ENCODE data around the gene LGR6. TPM values are rescaled to one million over a fixed set of nuclear protein-coding genes. Genes with fewer than 3 reads are reported as not detected.

LGR6 gene
- total RNA-seq, 6 experiments from 2014 or later = 0.17 to 2.0 (median 1.0) TPM

DNA sequence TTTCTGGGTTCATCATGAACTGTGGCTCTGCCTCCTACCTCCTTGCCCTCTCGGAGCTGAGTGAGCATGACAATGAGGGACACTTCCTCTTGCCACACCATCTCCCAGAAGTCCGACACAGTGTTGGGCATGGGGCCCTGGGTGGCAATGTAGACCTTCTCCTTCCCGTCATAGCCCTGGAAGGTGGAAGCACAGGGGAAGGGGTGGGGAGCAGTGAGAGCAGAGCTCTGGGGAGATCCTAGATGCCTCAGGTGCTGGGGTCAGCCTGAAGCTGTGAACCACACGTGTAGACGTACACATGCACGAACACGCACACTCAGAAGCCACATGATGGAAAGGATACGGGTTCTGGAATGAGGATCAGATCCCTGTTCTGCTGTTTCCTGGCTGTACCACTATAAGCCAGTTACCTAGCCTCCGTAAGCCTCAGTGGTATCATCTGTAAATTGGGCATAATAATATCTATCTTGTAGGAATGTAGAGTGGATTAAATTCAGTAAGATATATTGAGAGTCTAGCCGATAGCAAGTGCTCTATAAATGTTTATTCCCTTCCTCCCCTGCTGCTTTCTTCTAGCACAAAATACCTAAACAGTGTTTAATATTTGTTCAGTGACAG is 39.3 kb upstream of the LGR6 start:
- TF ChIP-seq, protein P1, sequence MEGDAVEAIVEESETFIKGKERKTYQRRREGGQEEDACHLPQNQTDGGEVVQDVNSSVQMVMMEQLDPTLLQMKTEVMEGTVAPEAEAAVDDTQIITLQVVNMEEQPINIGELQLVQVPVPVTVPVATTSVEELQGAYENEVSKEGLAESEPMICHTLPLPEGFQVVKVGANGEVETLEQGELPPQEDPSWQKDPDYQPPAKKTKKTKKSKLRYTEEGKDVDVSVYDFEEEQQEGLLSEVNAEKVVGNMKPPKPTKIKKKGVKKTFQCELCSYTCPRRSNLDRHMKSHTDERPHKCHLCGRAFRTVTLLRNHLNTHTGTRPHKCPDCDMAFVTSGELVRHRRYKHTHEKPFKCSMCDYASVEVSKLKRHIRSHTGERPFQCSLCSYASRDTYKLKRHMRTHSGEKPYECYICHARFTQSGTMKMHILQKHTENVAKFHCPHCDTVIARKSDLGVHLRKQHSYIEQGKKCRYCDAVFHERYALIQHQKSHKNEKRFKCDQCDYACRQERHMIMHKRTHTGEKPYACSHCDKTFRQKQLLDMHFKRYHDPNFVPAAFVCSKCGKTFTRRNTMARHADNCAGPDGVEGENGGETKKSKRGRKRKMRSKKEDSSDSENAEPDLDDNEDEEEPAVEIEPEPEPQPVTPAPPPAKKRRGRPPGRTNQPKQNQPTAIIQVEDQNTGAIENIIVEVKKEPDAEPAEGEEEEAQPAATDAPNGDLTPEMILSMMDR (IDR thresholded peaks at IDR 0.05) = no peak
- no peak for TF ChIP-seq POLR2A (IDR thresholded peaks at IDR 0.05)
- WGBS (ENCODE audit: insufficient coverage, low coverage, low lambda C conversion rate, missing lambda C conversion rate) = 81% methylated on average over 8 of the region's 10 CpGs
- no peak for ATAC-seq

DNA sequence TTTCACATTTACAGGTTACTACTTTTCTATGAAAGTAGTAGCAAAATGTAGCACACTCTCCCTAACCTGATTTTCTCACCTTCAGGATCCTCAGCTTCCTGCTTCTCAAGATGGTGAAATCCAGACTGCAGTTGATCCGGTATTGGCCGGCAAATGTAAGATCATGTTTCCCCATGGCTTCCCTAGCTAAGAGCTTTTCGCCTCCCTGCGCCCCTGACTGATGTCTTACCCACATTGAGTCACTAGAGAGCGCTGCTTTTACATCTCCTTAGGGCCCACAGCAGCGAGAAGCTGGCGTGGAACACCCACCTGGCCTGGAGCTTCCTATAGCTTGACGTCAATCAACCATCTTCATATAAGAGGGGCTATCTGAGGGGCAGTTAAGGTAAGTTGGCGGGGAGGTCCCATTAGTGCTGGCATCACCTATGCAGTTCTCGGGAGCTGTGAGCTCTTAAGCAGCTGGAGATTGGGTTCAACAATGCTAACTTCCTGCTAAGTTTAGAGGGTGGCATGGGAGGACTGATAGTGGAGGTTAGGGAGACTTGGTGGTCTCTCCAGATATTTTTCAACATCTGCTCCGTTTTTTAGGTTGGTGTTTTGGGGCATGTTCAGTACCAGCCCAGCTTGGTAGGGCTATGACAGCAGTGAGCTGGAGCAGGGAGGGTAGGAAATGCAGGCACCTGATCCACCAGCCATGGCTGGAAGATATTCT is 38.7 kb upstream of the LGR6 start:
- intact Hi-C loops (cut with DNase I) = no loop called here
- peaks cover 0 to 5% (median 0%) of the 10 kb centered on the region in 4 donors for H3K4me1 ChIP-seq
- DNase-seq = no peak
- no peak overlapping the region for H3K27ac ChIP-seq
- ATAC-seq = peak; percentile 22 to 65 (median 46)
- no peak overlapping the region for H3K4me3 ChIP-seq
- H3K9me3 ChIP-seq = no peaks in the 10 kb centered on the region
- no peaks in the 10 kb centered on the region for H3K36me3 ChIP-seq
- WGBS (ENCODE audit: insufficient coverage, low coverage, low lambda C conversion rate, missing lambda C conversion rate) = 39% methylated on average over 9 of the region's 11 CpGs
- no peak for TF ChIP-seq POLR2A (IDR thresholded peaks at IDR 0.05)
- TF ChIP-seq, protein P1 (IDR thresholded peaks at IDR 0.05) = peak in 3 of 4 donors; percentile 14 to 39 (median 23)
- no peaks in the 10 kb centered on the region for H3K27me3 ChIP-seq

More for the DNA sequence above, 39.3 kb upstream of the LGR6 start:
- no peak overlapping the region for H3K4me3 ChIP-seq
- H3K27ac ChIP-seq = no peak overlapping the region
- intact Hi-C loops (cut with DNase I) = no loop called here
- DNase-seq = no peak
- H3K27me3 ChIP-seq = no peaks in the 10 kb centered on the region
- peaks cover 0 to 5% (median 0%) of the 10 kb centered on the region in 4 donors for H3K4me1 ChIP-seq
- no peaks in the 10 kb centered on the region for H3K36me3 ChIP-seq
- H3K9me3 ChIP-seq = no peaks in the 10 kb centered on the region

DNA sequence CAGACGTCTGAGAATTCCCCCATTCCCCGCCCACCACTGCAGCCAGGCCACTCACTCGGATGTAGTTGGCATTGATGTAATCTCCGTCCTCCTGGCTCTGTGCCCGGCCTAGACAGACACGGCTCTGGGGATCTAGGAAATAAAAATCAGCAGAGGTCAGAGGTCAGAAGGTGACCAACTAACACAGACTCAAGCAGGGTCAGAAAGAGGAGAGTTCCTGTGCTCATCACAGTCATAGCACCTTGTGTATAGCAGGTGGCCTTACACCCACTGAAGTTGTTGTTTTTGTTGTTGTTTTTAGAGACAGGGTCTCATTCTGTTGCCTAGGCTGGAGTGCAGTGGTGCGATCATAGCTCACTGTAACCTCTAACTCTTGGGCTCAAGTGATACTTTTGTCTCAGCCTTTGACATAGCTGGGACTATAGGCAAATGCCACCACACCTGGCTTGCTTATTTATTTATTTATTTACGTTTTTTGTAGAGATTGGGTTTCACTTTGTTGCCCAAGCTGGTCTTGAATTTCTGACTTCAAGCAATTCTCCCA is 38.0 kb upstream of the LGR6 start:
- intact Hi-C loops (cut with DNase I) = no loop called here
- H3K27me3 ChIP-seq = no peaks in the 10 kb centered on the region
- H3K9me3 ChIP-seq = no peaks in the 10 kb centered on the region
- 52% methylated on average over 2 of the region's 8 CpGs for WGBS (ENCODE audit: insufficient coverage, low coverage, low lambda C conversion rate, missing lambda C conversion rate)
- no peak overlapping the region for H3K4me3 ChIP-seq
- TF ChIP-seq POLR2A (IDR thresholded peaks at IDR 0.05) = no peak
- TF ChIP-seq, protein P1 (IDR thresholded peaks at IDR 0.05) = no peak
- DNase-seq = peak; percentile 74 to 88 (median 81)
- H3K36me3 ChIP-seq = no peaks in the 10 kb centered on the region
- ATAC-seq = peak; percentile 52 to 89 (median 80)
- H3K27ac ChIP-seq = no peak overlapping the region
- peaks cover 0 to 5% (median 0%) of the 10 kb centered on the region in 4 donors for H3K4me1 ChIP-seq

DNA sequence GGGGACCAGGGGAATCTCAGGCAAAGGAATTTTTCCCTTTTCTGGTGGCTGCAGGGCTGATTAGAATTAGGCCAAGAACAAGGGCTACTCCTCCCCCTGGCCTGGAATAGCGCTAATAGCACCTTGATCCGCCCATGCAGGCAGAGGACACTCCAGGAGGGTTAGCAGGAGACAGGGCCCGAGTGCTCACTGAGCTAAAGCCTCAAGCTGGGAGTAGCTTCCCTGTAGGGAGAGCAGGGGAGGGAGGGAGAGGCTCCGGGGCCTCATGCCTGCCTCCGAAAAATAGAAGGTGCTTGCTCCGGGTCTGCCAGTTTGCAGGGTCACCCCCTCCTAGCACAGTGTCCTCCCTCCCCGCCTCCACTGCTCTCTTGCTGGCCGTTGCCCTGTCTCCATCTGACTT is 37.0 kb upstream of the LGR6 start:
- no peak overlapping the region for H3K4me3 ChIP-seq
- 80% methylated on average over 2 of the region's 8 CpGs for WGBS (ENCODE audit: insufficient coverage, low coverage, low lambda C conversion rate, missing lambda C conversion rate)
- H3K4me1 ChIP-seq = peaks cover 0 to 5% (median 0%) of the 10 kb centered on the region in 4 donors
- TF ChIP-seq, protein P1 (IDR thresholded peaks at IDR 0.05) = no peak
- no peak for TF ChIP-seq POLR2A (IDR thresholded peaks at IDR 0.05)
- no peak overlapping the region for H3K27ac ChIP-seq
- no peaks in the 10 kb centered on the region for H3K36me3 ChIP-seq
- ATAC-seq (no peak), DNase-seq (no peak)
- H3K27me3 ChIP-seq = no peaks in the 10 kb centered on the region
- intact Hi-C loops (cut with DNase I) = no loop called here
- no peaks in the 10 kb centered on the region for H3K9me3 ChIP-seq

Data from right lobe of liver (tissue), 6 donors.